K562 (cell line): ENCODE data around the gene DHX35. TPM values are rescaled to one million over a fixed set of nuclear protein-coding genes. Genes with fewer than 3 reads are reported as not detected.

Experiments used
- ATAC-seq: fragments of 200-7000 bp; cut with Tn5 transposase; 3 replicates; pipeline ENCODE4 v1.9.1; 2020; ENCODE audit warnings: moderate library complexity
- BruUV-seq: library from RNA; stranded (reverse); fragments of 400-500 nt; replicated peaks from 2 replicates; lab custom pipeline; 2021; lab: Mats Ljungman, UMichigan
- CTCF ChIA-PET: fragments of 300-600 bp; formaldehyde crosslinking; extraction: SDS; loops from one replicate; lab custom pipeline; 2021; ENCODE audit warnings: low intra/inter-chr PET ratio; lab: Yijun Ruan, JAX
- POLR2A ChIA-PET: fragments of 300-600, 350-650 bp; sonication (Branson Sonifier 250); formaldehyde crosslinking; extraction: SDS; loops from one replicate; lab custom pipeline; 2021; ENCODE audit warnings: antibody characterized with exemption, inconsistent platforms; lab: Yijun Ruan, JAX
- DNase-seq, 4 experiments: peaks; one replicate each; pipeline versions ENCODE4 v3.0.0 to v3.0.0-alpha.2; 2011 to 2018; ENCODE audit warnings: low spot score in 3 of 4, mixed read lengths in 3 of 4; ENCODE audit errors: extremely low read depth in 1 of 4
- FAIRE-seq: peaks from 2 replicates; lab custom pipeline; 2011; peaks lifted over from hg19 to GRCh38; lab: Jason Lieb, UNC
- H2AFZ ChIP-seq: 2 replicates; pipeline ENCODE4 v1.6.0; 2011; ENCODE audit warnings: low read depth, low read length, control low read depth, inconsistent platforms
- H3K27ac ChIP-seq: fragments of 200-600 bp; 3 replicates; pipeline ENCODE4 v1.8.0; 2011; ENCODE audit warnings: low read depth, mild to moderate bottlenecking, control low read depth, inconsistent platforms, low read length, moderate library complexity, mixed read lengths; ENCODE audit errors: extremely low read depth
- H3K27me3 ChIP-seq, 2 experiments: fragments of 300-600 bp in 1 of 2; 2 replicates in 1 of 2; 3 replicates in 1 of 2; pipeline versions ENCODE4 v1.6.0 to v1.8.0; 2011; ENCODE audit warnings: inconsistent platforms in 2 of 2, low read length in 2 of 2, mild to moderate bottlenecking in 1 of 2, mixed read lengths in 1 of 2, moderate library complexity in 1 of 2; ENCODE audit not compliant: control insufficient read depth in 2 of 2, insufficient read depth in 2 of 2
- H3K36me3 ChIP-seq: fragments of 300-600 bp; 3 replicates; pipeline ENCODE4 v1.8.0; 2011; ENCODE audit warnings: mild to moderate bottlenecking, low read length, inconsistent platforms; ENCODE audit not compliant: control insufficient read depth, insufficient read depth
- H3K4me1 ChIP-seq, 2 experiments: fragments of 200-600 bp in 1 of 2; replicated peaks in 1 of 2; 2 replicates in 1 of 2; 3 replicates in 1 of 2; pipeline versions ENCODE4 v1.5.1 to v1.8.0; 2011; ENCODE audit warnings: inconsistent platforms in 2 of 2, low read length in 2 of 2, mild to moderate bottlenecking in 1 of 2, mixed read lengths in 1 of 2, moderate library complexity in 1 of 2; ENCODE audit not compliant: control insufficient read depth in 2 of 2, insufficient read depth in 2 of 2
- H3K4me2 ChIP-seq: 2 replicates; pipeline ENCODE4 v1.6.1; 2011; ENCODE audit warnings: low read length, control low read depth, inconsistent platforms, mixed read lengths; ENCODE audit not compliant: insufficient read depth
- H3K4me3 ChIP-seq: fragments of 200-600 bp; sonication (generic), shearing (Covaris generic); 2 replicates; pipeline ENCODE4 v1.5.1; 2016; ENCODE audit warnings: control low read depth, inconsistent platforms
- H3K79me2 ChIP-seq: fragments of 200-600 bp; 3 replicates; pipeline ENCODE4 v1.8.0; 2011; ENCODE audit warnings: low read length, inconsistent platforms; ENCODE audit not compliant: control insufficient read depth, insufficient read depth
- H3K9ac ChIP-seq, 2 experiments: 2 replicates each; pipeline versions ENCODE4 v1.6.0 to v1.6.1; 2011; ENCODE audit warnings: low read depth in 2 of 2, low read length in 2 of 2, control low read depth in 1 of 2, inconsistent platforms in 1 of 2, mild to moderate bottlenecking in 1 of 2, mixed read lengths in 1 of 2; ENCODE audit not compliant: insufficient read depth in 1 of 2
- H3K9me1 ChIP-seq: one replicate; pipeline ENCODE4 v1.6.0; 2011; ENCODE audit warnings: inconsistent platforms, mild to moderate bottlenecking, low read length, moderate library complexity; ENCODE audit not compliant: control insufficient read depth, insufficient read depth
- H3K9me3 ChIP-seq: replicated peaks from 2 replicates; pipeline ENCODE4 v1.5.1; 2011; ENCODE audit warnings: low read depth, low read length, inconsistent platforms; ENCODE audit not compliant: control insufficient read depth, insufficient read depth
- H4K20me1 ChIP-seq: replicated peaks from 2 replicates; pipeline ENCODE4 v1.6.1; 2011; ENCODE audit warnings: low read length, inconsistent platforms, mixed read lengths; ENCODE audit not compliant: control insufficient read depth, insufficient read depth
- ATF6 ChIP-seq: sonication (generic); formaldehyde crosslinking; IDR thresholded peaks from 2 replicates; pipeline ENCODE4 v1.4.0; 2020; ENCODE audit warnings: mild to moderate bottlenecking, missing genetic modification reagents
- DLX4 ChIP-seq: fragments of 250-450 bp; sonication (Bioruptor Pico); IDR thresholded peaks from 2 replicates; pipeline ENCODE4 v1.6.1; 2021; ENCODE audit warnings: mild to moderate bottlenecking
- ELF1 ChIP-seq: fragments of 200-800 bp; sonication (Bioruptor generic); IDR thresholded peaks from 2 replicates; pipeline ENCODE4 v1.6.1; 2016; ENCODE audit warnings: missing genetic modification characterization, missing compliant biosample characterization
- NR2F6 ChIP-seq: fragments of 450-650 bp; formaldehyde crosslinking; IDR thresholded peaks from 2 replicates; pipeline ENCODE4 v1.4.0; 2020; ENCODE audit warnings: mild to moderate bottlenecking
- SMARCA5 ChIP-seq: fragments of 450-650 bp; IDR thresholded peaks from 2 replicates; pipeline ENCODE4 v1.6.1; 2016
- TARDBP ChIP-seq: fragments of 450-650 bp; IDR thresholded peaks from 2 replicates; pipeline ENCODE4 v1.6.1; 2016
- ZKSCAN1 ChIP-seq: fragments of 150-350 bp; IDR thresholded peaks from 2 replicates; pipeline ENCODE4 v1.6.1; 2016; ENCODE audit warnings: low read depth, low read length
- ZNF785 ChIP-seq: fragments of 250-450 bp; sonication (Bioruptor Pico); IDR thresholded peaks from 2 replicates; pipeline ENCODE4 v1.4.0; 2020; ENCODE audit warnings: mild to moderate bottlenecking
- WGBS: fragments of 100-300 bp; shearing (Covaris generic); methylation state at CpG from one replicate; pipeline ENCODE4 v1.1.6; 2016; ENCODE audit warnings: low coverage, mixed read lengths; ENCODE audit not compliant: insufficient coverage; ENCODE audit errors: missing lambda C conversion rate; 5-methylcytosine and 5-hydroxymethylcytosine counted together
- in situ Hi-C: fragments of 300-500 bp; cut with MboI; formaldehyde crosslinking; loops from 4 replicates; pipeline ENCODE4 v1.15.0; 2018; ENCODE audit warnings: inconsistent platforms, mixed read lengths
- intact Hi-C: fragments of 100-400 bp; cut with micrococcal nuclease; formaldehyde crosslinking; loops from 2 replicates; pipeline ENCODE4 v1.14.2; 2022
- polyA plus RNA-seq, 8 experiments: library from polyadenylated mRNA; depleted of rRNA in 4 of 8; stranded (reverse) in 5 of 8; unstranded in 3 of 8; fragments of >200 nt; fragmentation: Nextera tagmentation in 2 of 8; fragmentation: Illumina TruSeq in 1 of 8; extraction: Ambion mirVana in 2 of 8; extraction: Trizol in 1 of 8; gene quantifications; 2 replicates each; pipeline versions ENCODE4 v1.2.1 to v1.2.3, GENCODE V29; 2011 to 2014; ENCODE audit warnings: inconsistent platforms in 1 of 8, missing spikeins in 1 of 8
- total RNA-seq, 7 experiments: library from RNA; depleted of rRNA in 6 of 7; stranded (reverse); fragments of >200 nt in 6 of 7; fragmentation: Illumina TruSeq in 2 of 7; extraction: Trizol in 2 of 7; gene quantifications; 2 replicates each; pipeline versions ENCODE4 v1.2.1 to v1.2.3, GENCODE V29; 2011 to 2021; ENCODE audit warnings: low replicate concordance in 1 of 7

Gene DHX35
- total and polyA plus RNA-seq, 9 of the 15 experiments (the other 6 are each of a cell fraction or from before 2014, with no cell fraction given): 6.5 to 25.6 (median 16.9) TPM

- H2AFZ ChIP-seq: no peak overlapping the region
- peaks cover 81% of the 10 kb centered on the region for H3K36me3 ChIP-seq
- no peak overlapping the region for H3K4me3 ChIP-seq
- ChIA-PET POLR2A (no interaction called here), CTCF (no interaction called here)
- H3K4me1 ChIP-seq: no peaks in the 10 kb centered on the region
- no peaks in the 10 kb centered on the region for H3K27me3 ChIP-seq
- H3K4me2 ChIP-seq: no peak overlapping the region
- no peak for ATAC-seq
- TF ChIP-seq NR2F6 (CRISPR knock-in tag) (no peak), DLX4 (CRISPR knock-in tag) (no peak), TARDBP (no peak), ZNF785 (CRISPR knock-in tag) (no peak), SMARCA5 (no peak), ZKSCAN1 (no peak), ATF6 (CRISPR knock-in tag) (no peak), ELF1 (tag) (no peak)
- intact Hi-C loops: no loop called here
- in situ Hi-C loops: no loop called here
- FAIRE-seq: no peak
- 78% methylated on average over 2 of the region's 2 CpGs for WGBS
- H4K20me1 ChIP-seq: no peaks in the 10 kb centered on the region
- no peak overlapping the region for H3K9ac ChIP-seq
- no peaks in the 10 kb centered on the region for H3K9me1 ChIP-seq
- no peaks in the 10 kb centered on the region for H3K9me3 ChIP-seq
- no peak overlapping the region for H3K27ac ChIP-seq
- no peak for DNase-seq
- H3K79me2 ChIP-seq: no peaks in the 10 kb centered on the region
- BruUV-seq: no TSS peak
Observed at GRCh38 chr20:39016506-39016905, 54.4 kb downstream of the DHX35 start.
